HepG2 (cell line): ENCODE results near the gene EFEMP2. TPM values are rescaled to one million over a fixed set of nuclear protein-coding genes. Genes with fewer than 3 reads are reported as not detected.

Experiments
- CENPBD1 ChIP-seq: sonication (generic); formaldehyde crosslinking; IDR thresholded peaks from 2 replicates; pipeline ENCODE4 v1.8.0; 2022; ENCODE audit warnings: missing genetic modification reagents, low read depth, mild to moderate bottlenecking, borderline replicate concordance
- IRF9 ChIP-seq: sonication (generic); formaldehyde crosslinking; IDR thresholded peaks from 2 replicates; pipeline ENCODE4 v1.8.0; 2022; ENCODE audit warnings: missing genetic modification reagents, mild to moderate bottlenecking, borderline replicate concordance
- NFIB ChIP-seq: sonication (generic); formaldehyde crosslinking; IDR thresholded peaks from 2 replicates; pipeline ENCODE4 v1.9.0; 2021; ENCODE audit warnings: missing genetic modification reagents, mild to moderate bottlenecking, borderline replicate concordance
- ZNF326 ChIP-seq: sonication (generic); formaldehyde crosslinking; IDR thresholded peaks from 2 replicates; pipeline ENCODE4 v1.4.0; 2020; ENCODE audit warnings: missing genetic modification reagents, borderline replicate concordance
- ZNF609 ChIP-seq: sonication (generic); formaldehyde crosslinking; IDR thresholded peaks from 2 replicates; pipeline ENCODE4 v1.4.0; 2020; ENCODE audit warnings: mild to moderate bottlenecking, missing genetic modification reagents, borderline replicate concordance
- polyA plus RNA-seq, 8 experiments: library from polyadenylated mRNA; depleted of rRNA in 3 of 8; stranded (reverse) in 7 of 8; unstranded in 1 of 8; fragments of >200 nt; fragmentation: Illumina TruSeq in 4 of 8; extraction: Trizol in 4 of 8; gene quantifications; 2 replicates each; pipeline versions ENCODE4 v1.2.1 to v1.2.3, GENCODE V29; 2011 to 2016; ENCODE audit warnings: low read depth in 4 of 8, missing spikeins in 1 of 8, mixed read lengths in 1 of 8; ENCODE audit not compliant: insufficient read depth in 1 of 8
- total RNA-seq, 5 experiments: library from RNA; depleted of rRNA; stranded (reverse); fragments of >200 nt; fragmentation: Illumina TruSeq; extraction: Trizol; gene quantifications; 2 replicates each; pipeline ENCODE4 v1.2.3, GENCODE V29; 2016; ENCODE audit warnings: low read depth in 1 of 5

The EFEMP2 gene
- total and polyA plus RNA-seq, 2 of the 13 experiments (the other 11 are each of a cell fraction or from before 2014, with no cell fraction given) = 7.4 to 29.7 TPM

- TF ChIP-seq CENPBD1 (CRISPR knock-in tag) (no peak), IRF9 (CRISPR knock-in tag) (no peak), NFIB (no peak), ZNF326 (CRISPR knock-in tag) (no peak), ZNF609 (CRISPR knock-in tag) (no peak)
Observed at GRCh38 chr11:65892661-65893317, 20.2 kb upstream of the EFEMP2 start (continued).
